Transverse colon (tissue), 3 donors: ENCODE measurements around the gene SULT1A1.

Source experiments
- CTCF ChIP-seq, 5 experiments: fragments of 200-600 bp in 3 of 5; fragments of 450-650 bp in 2 of 5; sonication (generic) in 3 of 5; IDR thresholded peaks; 1 replicate in 2 of 5; 2 replicates in 3 of 5; pipeline ENCODE4 v1.5.1; 2016 to 2017; ENCODE audit warnings: antibody characterized with exemption in 5 of 5, inconsistent platforms in 3 of 5, mild to moderate bottlenecking in 2 of 5, moderate library complexity in 1 of 5
- EP300 ChIP-seq: sonication (generic); formaldehyde crosslinking; IDR thresholded peaks from one replicate; pipeline ENCODE4 v1.6.1; 2017; ENCODE audit warnings: antibody characterized with exemption, low read depth
- POLR2A ChIP-seq: fragments of 450-650 bp; IDR thresholded peaks from one replicate; pipeline ENCODE4 v1.6.1; 2016; ENCODE audit warnings: antibody characterized with exemption, mild to moderate bottlenecking, moderate library complexity

- TF ChIP-seq CTCF (IDR thresholded peaks at IDR 0.05) (no peak), POLR2A (no peak), EP300 (no peak)
Measured at GRCh38 chr16:28592979-28593553, 16.8 kb downstream of the SULT1A1 start.
